IPS-18a (cell line): ENCODE data around the gene ZRSR2.
"Not testable (repeated sequence)": the region's sequence is repeated elsewhere in the genome, so short reads cannot be mapped to it uniquely, and the experiment has no call there.

Source experiments
- H3K27ac ChIP-seq: one replicate; pipeline ENCODE4 v1.5.1; 2013; ENCODE audit warnings: low read length
- H3K27me3 ChIP-seq: one replicate; pipeline ENCODE4 v1.6.1; 2013; ENCODE audit warnings: mild to moderate bottlenecking, low read length; ENCODE audit not compliant: control insufficient read depth, insufficient read depth
- H3K36me3 ChIP-seq: one replicate; pipeline ENCODE4 v1.6.1; 2013; ENCODE audit warnings: low read depth, low read length; ENCODE audit not compliant: control insufficient read depth
- H3K4me1 ChIP-seq: one replicate; pipeline ENCODE4 v1.6.1; 2013; ENCODE audit warnings: low read depth, low read length; ENCODE audit not compliant: control insufficient read depth
- H3K4me3 ChIP-seq: one replicate; pipeline ENCODE4 v1.5.1; 2013; ENCODE audit warnings: low read length
- H3K9ac ChIP-seq: one replicate; pipeline ENCODE4 v1.6.1; 2013; ENCODE audit warnings: mild to moderate bottlenecking, low read length, moderate library complexity
- H3K9me3 ChIP-seq: one replicate; pipeline ENCODE4 v1.6.1; 2013; ENCODE audit warnings: low read depth, low read length; ENCODE audit not compliant: control insufficient read depth

Gene ZRSR2

DNA sequence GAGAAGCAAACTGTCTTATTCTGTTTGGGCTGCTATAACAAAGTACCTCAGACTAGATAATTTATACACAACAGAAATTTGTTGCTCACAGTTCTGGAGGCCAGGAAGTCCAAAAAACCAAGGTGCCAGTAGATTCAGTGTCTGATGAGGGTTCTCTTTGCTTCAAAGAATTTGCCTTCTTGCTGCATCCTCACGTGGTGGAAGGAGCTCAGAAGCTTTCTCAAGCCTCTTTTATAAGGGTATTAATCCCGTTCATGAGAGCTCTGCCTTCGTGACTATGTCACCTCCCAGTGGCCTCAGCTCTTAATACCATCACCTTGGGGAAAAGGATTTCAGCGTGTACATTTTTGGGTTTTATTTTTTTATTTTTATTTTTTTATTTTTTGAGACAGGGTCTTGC lies 32.1 kb upstream of the ZRSR2 start:
- Histone ChIP-seq H3K27me3 (no peaks in the 10 kb centered on the region), H3K9me3 (no peaks in the 10 kb centered on the region), H3K9ac (no peak overlapping the region), H3K4me1 (peaks cover 10% of the 10 kb centered on the region), H3K36me3 (no peaks in the 10 kb centered on the region), H3K27ac (no peak overlapping the region), H3K4me3 (no peak overlapping the region)

DNA sequence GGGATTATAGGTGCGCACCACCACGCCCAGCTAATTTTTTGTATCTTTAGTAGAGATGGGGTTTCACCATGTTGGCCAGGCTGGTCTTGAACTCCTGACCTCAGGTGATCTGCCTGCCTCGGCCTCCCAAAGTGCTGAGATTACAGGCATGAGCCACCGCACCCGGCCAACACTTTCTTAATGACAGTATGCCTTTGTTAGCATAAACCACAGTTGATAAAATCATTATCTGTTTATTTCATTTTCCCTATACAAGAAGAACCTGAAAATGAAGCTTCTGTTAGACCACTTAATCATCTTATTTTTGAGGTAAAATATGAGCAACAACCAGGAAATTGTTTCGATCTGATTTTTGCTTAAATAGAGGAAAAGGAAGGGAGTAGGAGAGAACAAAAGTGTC lies 30.4 kb upstream of the ZRSR2 start:
- H3K27ac ChIP-seq, H3K9ac ChIP-seq, H3K9me3 ChIP-seq, H3K4me1 ChIP-seq, H3K36me3 ChIP-seq, H3K27me3 ChIP-seq, H3K4me3 ChIP-seq: not testable (repeated sequence)

DNA sequence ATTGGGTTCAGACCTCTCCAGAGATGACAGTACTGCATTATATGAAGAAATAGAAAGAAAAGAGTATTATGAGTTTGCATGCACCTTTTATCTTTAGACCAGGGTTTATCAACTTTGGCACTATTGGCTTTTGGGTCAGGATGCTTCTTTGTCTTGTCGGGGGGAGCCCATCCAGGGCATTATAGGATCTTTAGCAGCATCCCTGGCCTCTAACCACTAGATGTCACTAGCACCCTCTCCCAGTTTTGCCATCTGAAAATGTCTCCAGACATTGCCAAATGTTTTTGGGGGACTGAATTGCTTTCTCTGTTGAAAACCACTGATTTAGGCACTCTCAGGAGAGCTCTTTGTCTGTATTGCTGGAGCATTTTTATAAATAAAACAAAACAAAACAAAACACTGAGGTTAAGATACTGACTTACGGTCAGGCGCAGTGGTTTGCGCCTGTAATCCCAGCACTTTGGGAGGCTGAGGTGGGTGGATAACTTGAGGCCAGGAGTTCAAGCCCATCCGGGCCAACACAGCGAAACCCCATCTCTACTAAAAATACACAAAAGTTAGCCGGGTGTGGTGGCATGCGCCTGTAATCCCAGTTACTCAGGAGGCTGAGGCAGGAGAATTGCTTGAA lies 28.6 kb upstream of the ZRSR2 start:
- H3K9ac ChIP-seq = no peak overlapping the region
- no peak overlapping the region for H3K27ac ChIP-seq
- H3K36me3 ChIP-seq = no peaks in the 10 kb centered on the region
- H3K4me3 ChIP-seq = no peak overlapping the region
- peaks cover 5% of the 10 kb centered on the region for H3K4me1 ChIP-seq
- H3K9me3 ChIP-seq = no peaks in the 10 kb centered on the region
- no peaks in the 10 kb centered on the region for H3K27me3 ChIP-seq

DNA sequence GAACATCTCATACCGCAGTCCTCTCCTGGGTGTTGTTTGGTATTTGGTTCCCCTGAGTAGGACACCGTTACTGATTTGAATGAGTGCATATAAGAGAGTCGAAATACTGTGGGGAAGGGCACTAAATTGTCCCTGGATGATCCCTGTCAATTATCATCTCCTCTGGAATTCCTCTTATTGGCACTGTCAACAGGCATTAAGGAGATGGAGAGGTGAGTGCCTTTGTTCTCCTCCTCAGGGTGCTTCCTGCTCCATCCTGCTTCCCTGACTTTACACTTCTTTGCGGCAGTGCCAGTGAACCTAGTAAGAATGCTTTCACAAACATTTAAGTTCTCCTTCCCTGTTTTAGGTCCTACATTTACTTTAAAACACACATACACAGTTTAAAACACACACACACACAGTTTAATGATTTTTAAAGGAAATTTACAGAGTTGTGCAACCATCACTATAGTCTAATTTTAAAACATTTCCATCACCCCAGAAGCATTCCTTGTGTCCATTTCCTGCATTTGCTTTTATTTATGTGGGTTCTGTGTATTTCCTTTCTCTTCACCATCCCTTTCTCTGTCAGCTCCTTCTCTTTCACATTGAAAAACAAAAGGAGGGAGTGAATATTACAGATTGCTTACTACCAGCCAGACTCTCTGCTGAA lies 20.9 kb upstream of the ZRSR2 start:
- Histone ChIP-seq H3K4me1 (peaks cover 24% of the 10 kb centered on the region), H3K36me3 (no peaks in the 10 kb centered on the region), H3K27me3 (no peaks in the 10 kb centered on the region), H3K4me3 (peak overlapping the region; percentile 37), H3K9me3 (no peaks in the 10 kb centered on the region), H3K27ac (peak overlapping the region; percentile 62), H3K9ac (no peak overlapping the region)

DNA sequence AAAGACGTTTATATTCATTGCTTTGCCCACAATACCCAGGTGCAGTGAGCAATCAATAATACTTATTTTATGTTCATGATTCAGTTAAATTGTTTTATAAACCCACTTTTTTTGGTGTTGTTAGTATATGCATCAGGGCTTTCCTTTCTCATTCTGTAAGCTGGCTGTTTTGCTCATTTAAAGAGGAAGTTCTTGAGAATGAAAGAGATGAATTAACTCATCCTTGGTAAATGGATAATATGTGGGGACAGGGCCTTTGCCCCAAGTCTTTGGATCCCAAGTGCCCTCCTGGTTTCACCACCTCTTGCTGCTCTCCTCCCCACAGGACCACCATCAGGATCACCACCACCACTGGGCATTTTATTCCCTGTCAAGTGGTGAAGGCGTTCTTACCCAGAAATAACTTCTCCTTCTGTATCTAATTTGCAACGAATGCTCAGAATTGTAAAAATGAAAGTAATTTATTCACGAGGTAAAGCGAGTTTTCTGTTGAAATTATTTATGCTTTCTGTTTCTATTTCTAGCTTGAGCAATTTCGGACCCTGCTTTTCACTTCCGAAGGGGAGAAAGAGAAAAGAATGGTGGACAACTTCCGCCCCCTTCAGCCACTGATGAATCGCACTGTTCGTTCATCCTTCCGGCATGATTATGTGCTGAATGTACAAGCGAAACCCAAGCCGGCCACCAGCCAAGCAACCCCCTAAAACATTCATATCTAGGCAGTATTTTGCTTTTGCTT lies 8.2 kb upstream of the ZRSR2 start:
- Histone ChIP-seq H3K9ac (no peak overlapping the region), H3K9me3 (no peaks in the 10 kb centered on the region), H3K36me3 (peaks cover 14% of the 10 kb centered on the region), H3K4me1 (no peaks in the 10 kb centered on the region), H3K27me3 (no peaks in the 10 kb centered on the region), H3K4me3 (no peak overlapping the region), H3K27ac (no peak overlapping the region)

DNA sequence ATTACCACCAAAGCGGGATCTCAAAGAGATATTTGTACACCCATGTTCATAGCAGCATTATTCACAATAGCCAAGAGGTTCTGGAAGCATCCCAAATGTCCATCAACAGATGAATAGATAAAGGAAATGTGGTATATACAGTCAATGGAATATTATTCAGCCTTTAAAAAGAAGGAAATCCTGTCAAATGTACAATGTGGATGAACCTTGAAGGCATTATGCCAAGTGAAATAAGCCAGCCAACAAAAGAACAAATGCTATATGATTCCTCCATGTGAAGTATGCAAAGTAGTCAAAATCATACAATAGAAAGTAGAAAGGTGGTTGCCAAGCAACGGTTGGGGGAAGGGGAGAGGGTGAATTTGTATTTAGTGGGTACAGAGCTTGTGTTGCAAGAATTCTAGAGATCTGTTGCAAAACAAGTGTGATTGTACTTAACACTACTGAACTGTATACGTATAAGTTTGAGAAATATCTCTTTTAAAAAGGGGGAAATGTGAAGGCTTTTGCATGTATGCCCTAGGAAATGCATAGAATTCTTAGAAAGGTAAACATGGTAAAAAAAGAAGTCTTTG lies 5.0 kb upstream of the ZRSR2 start:
- Histone ChIP-seq H3K27ac (no peak overlapping the region), H3K27me3 (no peaks in the 10 kb centered on the region), H3K4me3 (no peak overlapping the region)

DNA sequence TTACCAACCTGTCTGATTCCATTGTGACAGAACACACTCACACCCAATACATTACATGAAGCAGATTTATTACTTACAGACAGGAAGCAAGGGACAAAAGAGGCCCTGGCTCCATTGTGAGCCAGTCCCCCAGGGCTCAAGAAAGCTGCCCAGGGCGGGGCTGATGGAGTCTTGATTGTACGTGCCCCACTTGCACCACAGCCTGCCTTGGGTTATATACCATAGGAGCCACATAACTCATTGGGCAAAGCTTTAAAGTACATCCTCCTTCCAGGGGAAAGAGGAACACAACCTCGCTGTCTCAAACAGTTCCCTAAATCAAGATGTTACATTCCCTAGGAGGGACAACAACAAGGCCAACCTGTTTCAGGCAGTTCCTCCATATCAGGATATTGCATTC lies 3.4 kb upstream of the ZRSR2 start:
- no peaks in the 10 kb centered on the region for H3K9me3 ChIP-seq
- peaks cover 3% of the 10 kb centered on the region for H3K36me3 ChIP-seq
- no peaks in the 10 kb centered on the region for H3K27me3 ChIP-seq
- no peak overlapping the region for H3K4me3 ChIP-seq
- H3K9ac ChIP-seq = no peak overlapping the region
- no peak overlapping the region for H3K27ac ChIP-seq
- H3K4me1 ChIP-seq = no peaks in the 10 kb centered on the region

More for the DNA sequence above, 5.0 kb upstream of the ZRSR2 start:
- H3K9me3 ChIP-seq = no peaks in the 10 kb centered on the region
- H3K36me3 ChIP-seq = peaks cover 3% of the 10 kb centered on the region
- no peak overlapping the region for H3K9ac ChIP-seq
- H3K4me1 ChIP-seq = no peaks in the 10 kb centered on the region

DNA sequence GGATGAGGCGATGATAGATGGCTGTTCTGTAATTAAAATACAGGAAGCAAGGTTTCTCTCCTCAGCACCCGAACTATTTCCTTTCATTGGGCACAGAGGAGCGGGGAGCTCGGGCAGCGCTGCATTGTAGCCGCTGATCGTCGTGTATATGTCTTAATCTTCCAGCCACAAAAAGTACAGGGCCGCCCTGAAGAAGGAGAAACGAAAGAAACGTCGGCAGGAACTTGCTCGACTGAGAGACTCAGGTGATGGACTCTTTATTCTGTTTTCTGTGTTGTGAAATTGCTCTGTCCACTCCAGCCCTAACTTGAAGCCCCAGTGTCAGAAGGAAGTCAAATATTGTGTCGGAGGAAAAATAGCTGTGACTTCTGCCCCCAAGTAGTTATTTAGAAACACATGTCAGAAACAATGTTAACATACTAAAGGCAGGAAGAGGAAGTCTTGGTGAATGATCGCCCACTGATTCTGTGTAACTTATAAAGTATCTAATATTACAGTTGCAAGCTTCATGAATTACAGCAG lies 546 bp downstream of the ZRSR2 start:
- peak overlapping the region; percentile 65 for H3K9ac ChIP-seq
- H3K9me3 ChIP-seq = no peaks in the 10 kb centered on the region
- peak overlapping the region; percentile 87 for H3K4me3 ChIP-seq
- no peak overlapping the region for H3K27ac ChIP-seq
- no peaks in the 10 kb centered on the region for H3K4me1 ChIP-seq
- peaks cover 17% of the 10 kb centered on the region for H3K36me3 ChIP-seq
- no peaks in the 10 kb centered on the region for H3K27me3 ChIP-seq

DNA sequence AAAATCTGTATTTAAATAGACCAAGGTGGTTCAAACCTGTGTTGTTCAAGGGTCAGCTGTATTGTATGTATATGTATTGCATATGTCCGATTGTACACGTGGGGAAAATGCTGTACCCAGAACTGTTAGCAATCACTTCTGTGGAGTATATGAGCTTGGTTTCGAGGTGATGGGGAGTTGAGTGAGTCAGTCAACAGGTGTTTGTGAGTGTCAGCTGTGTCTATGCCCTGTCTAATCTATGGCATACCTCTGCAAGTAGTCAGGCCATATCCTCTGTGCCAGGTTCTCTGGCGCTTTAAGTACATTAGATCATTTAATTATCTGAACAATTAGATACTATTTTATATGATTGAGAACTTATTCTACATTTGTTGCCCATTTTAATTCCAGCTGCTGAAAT lies 7.4 kb downstream of the ZRSR2 start:
- no peak overlapping the region for H3K9ac ChIP-seq
- peaks cover 32% of the 10 kb centered on the region for H3K36me3 ChIP-seq
- no peaks in the 10 kb centered on the region for H3K4me1 ChIP-seq
- H3K27ac ChIP-seq = no peak overlapping the region
- no peaks in the 10 kb centered on the region for H3K27me3 ChIP-seq
- H3K9me3 ChIP-seq = no peaks in the 10 kb centered on the region
- H3K4me3 ChIP-seq = no peak overlapping the region

DNA sequence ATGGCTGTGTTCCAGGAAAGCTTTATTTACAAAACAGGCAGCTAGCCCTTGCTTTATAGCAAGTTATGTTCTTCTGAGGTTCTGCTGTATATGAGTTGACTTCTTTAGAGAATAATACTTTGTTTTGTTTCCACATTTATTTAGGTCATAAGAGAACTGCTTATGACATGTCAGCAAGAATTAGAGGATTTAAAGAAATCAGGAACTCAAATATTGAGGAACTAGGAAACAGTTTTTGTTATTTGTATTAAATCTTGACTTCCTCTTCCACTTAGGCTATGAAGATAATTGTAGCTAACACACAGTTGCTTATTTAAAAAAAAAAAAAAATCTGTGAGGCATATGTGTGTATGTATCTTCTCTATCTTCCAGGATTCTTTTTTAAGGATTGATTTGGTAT lies 14.3 kb downstream of the ZRSR2 start:
- H3K4me3 ChIP-seq = no peak overlapping the region
- no peak overlapping the region for H3K9ac ChIP-seq
- no peaks in the 10 kb centered on the region for H3K9me3 ChIP-seq
- no peak overlapping the region for H3K27ac ChIP-seq
- H3K36me3 ChIP-seq = peaks cover 55% of the 10 kb centered on the region
- H3K4me1 ChIP-seq = no peaks in the 10 kb centered on the region
- H3K27me3 ChIP-seq = no peaks in the 10 kb centered on the region

DNA sequence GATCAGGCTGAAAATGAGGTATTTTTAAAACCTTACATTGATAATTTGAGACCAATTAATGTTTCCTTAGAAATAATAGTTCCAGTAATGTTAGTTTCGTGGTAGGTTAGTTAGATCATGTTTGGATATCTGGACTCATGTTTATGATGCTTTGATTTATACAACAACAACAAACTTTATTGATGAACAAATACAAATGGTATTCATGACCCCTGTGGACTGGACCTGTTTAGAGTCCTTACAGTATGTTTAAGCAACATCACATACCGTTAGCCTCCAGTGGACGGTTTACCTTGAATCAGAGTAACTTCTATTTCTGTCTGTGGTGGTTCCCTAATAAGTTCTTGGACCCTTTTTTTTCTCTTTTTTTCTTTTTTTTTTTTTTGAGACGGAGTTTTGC lies 18.0 kb downstream of the ZRSR2 start:
- Histone ChIP-seq H3K4me3 (no peak overlapping the region), H3K27ac (no peak overlapping the region), H3K4me1 (no peaks in the 10 kb centered on the region), H3K27me3 (no peaks in the 10 kb centered on the region), H3K36me3 (peaks cover 68% of the 10 kb centered on the region), H3K9me3 (no peaks in the 10 kb centered on the region), H3K9ac (no peak overlapping the region)
